ENCODE results near the gene AKT2.

Gene AKT2

GRCh38 chr19:40280608-40281221 is 4.4 kb downstream of the AKT2 start:
- no peaks in the 10 kb centered on the region for H3K27me3 ChIP-seq (replicated peaks in 2 of 5; ENCODE audit: control insufficient read depth in 4 of 5, insufficient read depth in 5 of 5, low read length in 4 of 5)
- DNase-seq: no peak
- H3K4me1 ChIP-seq (ENCODE audit: control extremely low read depth in 1 of 4, control insufficient read depth in 4 of 4, insufficient read depth in 4 of 4, low read length in 3 of 4): peaks cover 0 to 55% (median 50%) of the 10 kb centered on the region in 4 experiments
- H3K27ac ChIP-seq (ENCODE audit: insufficient read depth in 1 of 2, low read depth in 1 of 2, low read length in 2 of 2, poor library complexity in 1 of 2, severe bottlenecking in 2 of 2): peak overlapping the region; percentile 15 to 75
- CTCF ChIA-PET: interaction anchor here (1.1 to 1.3 kb wide), 2 partner anchors 16 to 27 kb away, joined by 4 to 5 read pairs; no protein-coding TSS in a partner anchor
- H3K4me3 ChIP-seq (ENCODE audit: control insufficient read depth in 1 of 7, extremely low read depth in 1 of 7, insufficient read depth in 4 of 7, low read depth in 2 of 7, low read length in 6 of 7): no peak overlapping the region
- POLR2A ChIA-PET: interaction anchor here (0.6 kb wide), 1 partner anchor 193 kb away, joined by 3 read pairs; no protein-coding TSS in a partner anchor
- peaks cover 0 to 18% (median 5%) of the 10 kb centered on the region in 4 experiments for H3K36me3 ChIP-seq (ENCODE audit: control insufficient read depth in 4 of 4, insufficient read depth in 4 of 4, low read length in 3 of 4)
- H3K9me3 ChIP-seq (ENCODE audit: control extremely low read depth in 1 of 5, control insufficient read depth in 4 of 5, insufficient read depth in 2 of 5, low read depth in 1 of 5, low read length in 4 of 5): no peaks in the 10 kb centered on the region
- 69% methylated on average over 5 of the region's 10 CpGs for WGBS (ENCODE audit: insufficient coverage)

GRCh38 chr19:40279761-40280607 is 5.2 kb downstream of the AKT2 start:
- Histone ChIP-seq H3K4me3 (ENCODE audit: control insufficient read depth in 1 of 7, extremely low read depth in 1 of 7, insufficient read depth in 4 of 7, low read depth in 2 of 7, low read length in 6 of 7) (peak overlapping the region in 4 of 7 experiments; percentile 0 to 43 (median 7)), H3K27me3 (replicated peaks in 2 of 5; ENCODE audit: control insufficient read depth in 4 of 5, insufficient read depth in 5 of 5, low read length in 4 of 5) (no peaks in the 10 kb centered on the region), H3K9me3 (ENCODE audit: control extremely low read depth in 1 of 5, control insufficient read depth in 4 of 5, insufficient read depth in 2 of 5, low read depth in 1 of 5, low read length in 4 of 5) (no peaks in the 10 kb centered on the region), H3K4me1 (ENCODE audit: control extremely low read depth in 1 of 4, control insufficient read depth in 4 of 4, insufficient read depth in 4 of 4, low read length in 3 of 4) (peaks cover 0 to 57% (median 54%) of the 10 kb centered on the region in 4 experiments), H3K36me3 (ENCODE audit: control insufficient read depth in 4 of 4, insufficient read depth in 4 of 4, low read length in 3 of 4) (peaks cover 0 to 18% (median 5%) of the 10 kb centered on the region in 4 experiments), H3K27ac (ENCODE audit: insufficient read depth in 1 of 2, low read depth in 1 of 2, low read length in 2 of 2, poor library complexity in 1 of 2, severe bottlenecking in 2 of 2) (peak overlapping the region; percentile 34 to 75)
- 59% methylated on average over 14 of the region's 17 CpGs for WGBS (ENCODE audit: insufficient coverage)
- CTCF ChIA-PET: interaction anchor here (1.1 to 1.6 kb wide), 5 partner anchors 10 to 145 kb away, joined by 3 to 5 read pairs (median 3); no protein-coding TSS in a partner anchor
- DNase-seq: peak; percentile 26 to 68 (median 62)
- POLR2A ChIA-PET: interaction anchor here (0.6 to 1.2 kb wide), 2 partner anchors 16 to 194 kb away, joined by 3 read pairs; no protein-coding TSS in a partner anchor

- Histone ChIP-seq H3K36me3 (ENCODE audit: control insufficient read depth in 4 of 4, insufficient read depth in 4 of 4, low read length in 3 of 4) (peaks cover 0 to 18% (median 5%) of the 10 kb centered on the region in 4 experiments), H3K9me3 (ENCODE audit: control extremely low read depth in 1 of 5, control insufficient read depth in 4 of 5, insufficient read depth in 2 of 5, low read depth in 1 of 5, low read length in 4 of 5) (no peaks in the 10 kb centered on the region), H3K27me3 (replicated peaks in 2 of 5; ENCODE audit: control insufficient read depth in 4 of 5, insufficient read depth in 5 of 5, low read length in 4 of 5) (no peaks in the 10 kb centered on the region), H3K27ac (ENCODE audit: insufficient read depth in 1 of 2, low read depth in 1 of 2, low read length in 2 of 2, poor library complexity in 1 of 2, severe bottlenecking in 2 of 2) (peak overlapping the region; percentile 33 to 75), H3K4me1 (ENCODE audit: control extremely low read depth in 1 of 4, control insufficient read depth in 4 of 4, insufficient read depth in 4 of 4, low read length in 3 of 4) (peaks cover 0 to 62% (median 58%) of the 10 kb centered on the region in 4 experiments), H3K4me3 (ENCODE audit: control insufficient read depth in 1 of 7, extremely low read depth in 1 of 7, insufficient read depth in 4 of 7, low read depth in 2 of 7, low read length in 6 of 7) (peak overlapping the region in 4 of 7 experiments; percentile 2 to 43 (median 11))
- peak in 2 of 3 donors; percentile 50 to 62 for DNase-seq
- ChIA-PET CTCF (interaction anchor here (1.1 to 1.6 kb wide), 4 partner anchors 9 to 145 kb away, joined by 3 to 5 read pairs (median 3); no protein-coding TSS in a partner anchor), POLR2A (interaction anchor here (0.7 to 1.2 kb wide), 2 partner anchors 15 to 160 kb away, joined by 3 read pairs; no protein-coding TSS in a partner anchor)
- WGBS (ENCODE audit: insufficient coverage): 21% methylated on average over 9 of the region's 15 CpGs
These were observed 6.0 kb downstream of the AKT2 start for GRCh38 chr19:40279120-40279551.

- no peak for DNase-seq
- Histone ChIP-seq H3K4me1 (ENCODE audit: control extremely low read depth in 1 of 4, control insufficient read depth in 4 of 4, insufficient read depth in 4 of 4, low read length in 3 of 4) (peaks cover 0 to 60% (median 57%) of the 10 kb centered on the region in 4 experiments), H3K4me3 (ENCODE audit: control insufficient read depth in 1 of 7, extremely low read depth in 1 of 7, insufficient read depth in 4 of 7, low read depth in 2 of 7, low read length in 6 of 7) (peak overlapping the region in 2 of 7 experiments; percentile 19 to 43), H3K27ac (ENCODE audit: insufficient read depth in 1 of 2, low read depth in 1 of 2, low read length in 2 of 2, poor library complexity in 1 of 2, severe bottlenecking in 2 of 2) (peak overlapping the region in 1 of 2 experiments; percentile 75), H3K27me3 (replicated peaks in 2 of 5; ENCODE audit: control insufficient read depth in 4 of 5, insufficient read depth in 5 of 5, low read length in 4 of 5) (no peaks in the 10 kb centered on the region), H3K9me3 (ENCODE audit: control extremely low read depth in 1 of 5, control insufficient read depth in 4 of 5, insufficient read depth in 2 of 5, low read depth in 1 of 5, low read length in 4 of 5) (no peaks in the 10 kb centered on the region), H3K36me3 (ENCODE audit: control insufficient read depth in 4 of 4, insufficient read depth in 4 of 4, low read length in 3 of 4) (peaks cover 0 to 18% (median 5%) of the 10 kb centered on the region in 4 experiments)
- 84% methylated on average over 15 of the region's 16 CpGs for WGBS (ENCODE audit: insufficient coverage)
- POLR2A ChIA-PET: interaction anchor here (0.7 to 1.2 kb wide), 2 partner anchors 15 to 160 kb away, joined by 3 read pairs; no protein-coding TSS in a partner anchor
- CTCF ChIA-PET: interaction anchor here (1.1 to 1.6 kb wide), 4 partner anchors 8 to 146 kb away, joined by 3 to 5 read pairs (median 3); no protein-coding TSS in a partner anchor
These were observed 6.6 kb downstream of the AKT2 start for GRCh38 chr19:40278361-40279035.

- no peaks in the 10 kb centered on the region for H3K27me3 ChIP-seq (replicated peaks in 2 of 5; ENCODE audit: control insufficient read depth in 4 of 5, insufficient read depth in 5 of 5, low read length in 4 of 5)
- peaks cover 0 to 18% (median 8%) of the 10 kb centered on the region in 4 experiments for H3K36me3 ChIP-seq (ENCODE audit: control insufficient read depth in 4 of 4, insufficient read depth in 4 of 4, low read length in 3 of 4)
- DNase-seq: no peak
- H3K4me3 ChIP-seq (ENCODE audit: control insufficient read depth in 1 of 7, extremely low read depth in 1 of 7, insufficient read depth in 4 of 7, low read depth in 2 of 7, low read length in 6 of 7): no peak overlapping the region
- peaks cover 0 to 55% (median 52%) of the 10 kb centered on the region in 4 experiments for H3K4me1 ChIP-seq (ENCODE audit: control extremely low read depth in 1 of 4, control insufficient read depth in 4 of 4, insufficient read depth in 4 of 4, low read length in 3 of 4)
- WGBS (ENCODE audit: insufficient coverage): 99% methylated on average over 7 of the region's 10 CpGs
- ChIA-PET POLR2A (no interaction called here), CTCF (interaction anchor here (0.7 to 1.3 kb wide), 2 partner anchors 20 to 31 kb away, joined by 3 read pairs; no protein-coding TSS in a partner anchor)
- peak overlapping the region in 1 of 2 experiments; percentile 51 for H3K27ac ChIP-seq (ENCODE audit: insufficient read depth in 1 of 2, low read depth in 1 of 2, low read length in 2 of 2, poor library complexity in 1 of 2, severe bottlenecking in 2 of 2)
- no peaks in the 10 kb centered on the region for H3K9me3 ChIP-seq (ENCODE audit: control extremely low read depth in 1 of 5, control insufficient read depth in 4 of 5, insufficient read depth in 2 of 5, low read depth in 1 of 5, low read length in 4 of 5)
These were observed 7.6 kb downstream of the AKT2 start for GRCh38 chr19:40277356-40278059.
